ENCODE measurements around the gene NCR3LG1.
"Not testable (repeated sequence)": the region's sequence is repeated elsewhere in the genome, so short reads cannot be mapped to it uniquely, and the experiment has no call there.

NCR3LG1 gene

DNA sequence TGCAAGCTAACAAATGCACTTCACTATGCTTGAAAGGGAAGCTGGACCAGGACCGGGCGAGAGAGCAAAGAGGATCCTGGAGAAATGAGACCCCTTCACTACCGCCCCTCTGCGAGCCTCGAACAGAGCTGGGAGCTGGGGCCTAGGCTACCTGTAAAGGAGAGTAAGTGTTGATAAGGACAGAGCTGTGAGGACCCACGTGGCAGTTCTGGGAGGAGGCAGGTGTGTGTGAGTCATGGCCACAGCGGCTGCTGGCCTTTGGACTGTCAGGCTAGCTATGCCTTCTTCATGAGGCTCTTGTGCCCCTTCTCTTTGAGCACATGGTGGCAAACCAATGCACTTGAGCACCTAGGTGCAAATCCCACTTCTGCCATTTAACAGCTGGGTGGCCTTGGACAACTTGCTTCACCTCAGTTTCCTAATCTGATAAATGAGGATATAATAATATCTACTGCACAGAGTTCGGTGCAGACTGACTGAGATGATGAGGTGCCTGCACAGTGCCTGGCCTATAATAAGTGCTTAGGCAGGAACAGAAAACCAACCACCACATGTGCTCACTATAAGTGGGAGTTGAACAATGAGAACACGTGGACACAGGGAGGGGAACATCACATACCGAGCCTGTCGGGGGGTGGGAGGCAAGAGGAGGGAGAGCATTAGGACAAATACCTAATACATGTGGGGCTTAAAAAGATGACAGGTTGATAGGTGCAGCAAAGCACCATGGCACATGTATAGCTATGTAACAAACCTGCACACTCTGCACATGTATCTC lies 72.1 kb downstream of the NCR3LG1 start:
- DNase-seq: no peak
- H3K27me3 ChIP-seq (ENCODE audit: insufficient read depth, low read depth, severe bottlenecking): no peaks in the 10 kb centered on the region
- TF ChIP-seq, protein P1, sequence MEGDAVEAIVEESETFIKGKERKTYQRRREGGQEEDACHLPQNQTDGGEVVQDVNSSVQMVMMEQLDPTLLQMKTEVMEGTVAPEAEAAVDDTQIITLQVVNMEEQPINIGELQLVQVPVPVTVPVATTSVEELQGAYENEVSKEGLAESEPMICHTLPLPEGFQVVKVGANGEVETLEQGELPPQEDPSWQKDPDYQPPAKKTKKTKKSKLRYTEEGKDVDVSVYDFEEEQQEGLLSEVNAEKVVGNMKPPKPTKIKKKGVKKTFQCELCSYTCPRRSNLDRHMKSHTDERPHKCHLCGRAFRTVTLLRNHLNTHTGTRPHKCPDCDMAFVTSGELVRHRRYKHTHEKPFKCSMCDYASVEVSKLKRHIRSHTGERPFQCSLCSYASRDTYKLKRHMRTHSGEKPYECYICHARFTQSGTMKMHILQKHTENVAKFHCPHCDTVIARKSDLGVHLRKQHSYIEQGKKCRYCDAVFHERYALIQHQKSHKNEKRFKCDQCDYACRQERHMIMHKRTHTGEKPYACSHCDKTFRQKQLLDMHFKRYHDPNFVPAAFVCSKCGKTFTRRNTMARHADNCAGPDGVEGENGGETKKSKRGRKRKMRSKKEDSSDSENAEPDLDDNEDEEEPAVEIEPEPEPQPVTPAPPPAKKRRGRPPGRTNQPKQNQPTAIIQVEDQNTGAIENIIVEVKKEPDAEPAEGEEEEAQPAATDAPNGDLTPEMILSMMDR (IDR thresholded peaks at IDR 0.05; ENCODE audit: low read depth, low read length): no peak
- no peaks in the 10 kb centered on the region for H3K9me3 ChIP-seq (ENCODE audit: severe bottlenecking)
- 0 out of 2 replicates have a peak, but pooled peaks cover 6% of the 10 kb centered on the region for H3K36me3 ChIP-seq
- no peak overlapping the region for H3K27ac ChIP-seq
- no peak overlapping the region for H3K4me3 ChIP-seq (ENCODE audit: low read depth, low read length)

- H3K9me3 ChIP-seq (ENCODE audit: severe bottlenecking); DNase-seq; H3K4me3 ChIP-seq (ENCODE audit: low read depth, low read length); H3K27ac ChIP-seq; H3K36me3 ChIP-seq; H3K27me3 ChIP-seq (ENCODE audit: insufficient read depth, low read depth, severe bottlenecking): not testable (repeated sequence)
These were observed 74.6 kb downstream of the NCR3LG1 start for GRCh38 chr11:17426233-17426632.

Measured in WERI-Rb-1 (cell line).